HG02588 (cell line): Measurements from ENCODE around the gene WDR54.
"Not testable (repeated sequence)": the region's sequence is repeated elsewhere in the genome, so short reads cannot be mapped to it uniquely, and the experiment has no call there.

ENCODE experiments used
- ATAC-seq: cut with Tn5 transposase; IDR thresholded peaks from one replicate; pipeline ENCODE4 v1.9.1; 2021; ENCODE audit warnings: mild to moderate bottlenecking, moderate library complexity; ENCODE audit not compliant: unreplicated experiment

WDR54 gene

DNA sequence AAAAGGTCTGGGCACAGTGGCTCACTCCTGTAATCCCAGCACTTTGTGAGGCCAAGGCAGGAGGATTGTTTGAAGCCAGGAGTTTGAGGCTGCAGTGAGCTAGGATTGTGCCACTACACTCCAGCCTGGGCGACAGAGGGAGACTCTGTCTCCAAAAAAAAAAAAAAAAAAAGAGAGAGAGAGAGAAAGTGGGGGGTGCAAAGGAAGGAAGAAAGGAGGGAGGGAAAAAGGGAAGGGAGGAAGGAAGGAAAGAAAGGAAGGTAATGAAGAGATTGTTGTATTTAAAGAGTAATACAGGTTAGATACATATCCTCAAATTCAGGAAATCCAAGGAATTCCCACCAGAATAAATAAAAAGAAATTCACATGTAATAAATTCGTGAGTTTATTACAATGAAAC, 19.6 kb upstream of the WDR54 start:
- ATAC-seq = no peak

DNA sequence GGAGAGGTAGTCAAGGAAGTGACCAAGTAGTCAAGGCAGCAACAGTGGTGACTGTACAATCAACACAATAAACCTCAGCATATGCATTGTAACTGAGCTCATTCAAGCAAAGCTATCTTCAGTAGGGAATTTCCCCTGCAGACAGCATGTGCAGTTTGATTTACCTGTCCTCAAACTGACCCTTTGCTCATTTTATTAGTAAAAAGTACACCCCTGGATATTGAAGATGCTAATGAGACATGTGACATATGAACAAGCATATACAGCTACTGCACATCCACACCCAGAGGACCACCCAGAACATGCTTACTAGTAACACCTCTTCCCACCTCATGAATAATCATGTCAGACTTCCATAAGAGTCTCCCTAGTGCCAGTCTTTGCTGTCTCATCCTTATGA, 15.5 kb upstream of the WDR54 start:
- no peak for ATAC-seq

DNA sequence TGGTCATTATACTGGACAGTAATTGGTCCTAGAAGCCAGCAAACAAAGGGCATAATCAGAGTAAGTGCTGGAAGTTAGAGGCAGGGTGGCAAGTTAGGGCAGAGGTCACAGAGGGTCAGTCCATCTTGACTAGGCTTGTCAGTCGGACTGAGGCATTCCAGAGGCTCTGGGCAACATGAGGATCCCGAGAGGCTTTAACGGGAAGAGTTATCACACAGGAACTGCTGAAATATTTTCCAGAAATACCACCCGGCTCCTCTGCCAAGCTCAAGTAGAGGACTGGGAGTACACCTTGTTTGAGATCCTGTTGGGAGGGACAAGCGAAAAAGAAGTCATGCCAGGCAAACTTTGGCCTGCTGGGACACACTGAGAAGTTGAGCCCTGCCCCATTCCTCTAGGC, 13.8 kb upstream of the WDR54 start:
- ATAC-seq = no peak

DNA sequence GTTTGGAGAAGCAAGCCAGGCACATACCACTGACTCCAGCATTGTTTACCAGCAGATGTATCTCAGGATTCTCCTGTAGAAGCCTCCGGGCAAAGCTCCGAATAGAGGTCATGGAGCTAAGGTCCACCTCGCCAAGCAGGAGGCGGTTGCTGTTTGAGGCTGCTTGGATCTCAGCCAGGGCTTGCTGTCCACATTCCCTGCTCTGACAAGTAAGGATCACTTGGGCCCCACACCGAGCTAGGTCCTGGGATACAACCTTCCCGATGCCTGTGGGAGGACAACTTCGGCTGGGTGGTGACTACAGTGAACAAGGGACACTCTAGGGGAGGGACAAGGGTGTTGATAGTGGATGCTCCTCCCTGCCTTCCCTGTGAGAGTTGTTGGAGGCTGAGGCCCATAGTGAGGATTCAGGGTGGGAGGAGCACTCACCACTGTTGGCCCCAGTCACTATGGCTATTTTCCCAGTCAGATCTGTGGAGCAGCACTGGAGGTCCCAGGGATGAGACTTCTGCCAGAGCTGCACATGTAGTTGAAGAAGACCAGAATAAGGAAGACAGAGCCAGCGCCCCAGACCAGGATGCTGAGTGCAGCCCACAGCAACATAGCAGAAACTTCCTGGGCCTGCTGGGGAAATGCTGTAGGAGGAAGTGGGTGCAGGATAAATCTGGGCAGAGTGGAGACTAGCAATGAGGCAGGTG, 8.4 kb upstream of the WDR54 start:
- no peak for ATAC-seq

DNA sequence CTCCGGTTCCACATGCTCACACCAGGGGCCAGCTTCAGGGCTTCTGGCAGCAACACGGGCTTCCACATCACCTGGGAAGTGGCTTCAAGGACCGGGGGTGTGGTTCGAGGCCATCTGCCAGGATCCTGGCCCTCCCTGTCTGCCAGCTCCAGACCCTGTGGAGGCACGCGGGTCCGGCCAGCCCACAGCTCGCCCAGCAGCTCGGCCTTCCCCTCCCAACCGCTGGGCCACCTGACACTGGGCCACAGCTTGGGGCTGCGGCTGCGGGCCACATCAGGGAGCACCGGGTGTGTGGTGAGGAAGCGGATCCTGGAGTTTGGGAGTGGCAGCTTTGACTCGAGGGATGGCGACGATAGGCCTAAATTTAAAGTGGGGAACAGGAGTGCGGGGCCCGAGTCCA, 7.1 kb upstream of the WDR54 start:
- ATAC-seq = no peak

DNA sequence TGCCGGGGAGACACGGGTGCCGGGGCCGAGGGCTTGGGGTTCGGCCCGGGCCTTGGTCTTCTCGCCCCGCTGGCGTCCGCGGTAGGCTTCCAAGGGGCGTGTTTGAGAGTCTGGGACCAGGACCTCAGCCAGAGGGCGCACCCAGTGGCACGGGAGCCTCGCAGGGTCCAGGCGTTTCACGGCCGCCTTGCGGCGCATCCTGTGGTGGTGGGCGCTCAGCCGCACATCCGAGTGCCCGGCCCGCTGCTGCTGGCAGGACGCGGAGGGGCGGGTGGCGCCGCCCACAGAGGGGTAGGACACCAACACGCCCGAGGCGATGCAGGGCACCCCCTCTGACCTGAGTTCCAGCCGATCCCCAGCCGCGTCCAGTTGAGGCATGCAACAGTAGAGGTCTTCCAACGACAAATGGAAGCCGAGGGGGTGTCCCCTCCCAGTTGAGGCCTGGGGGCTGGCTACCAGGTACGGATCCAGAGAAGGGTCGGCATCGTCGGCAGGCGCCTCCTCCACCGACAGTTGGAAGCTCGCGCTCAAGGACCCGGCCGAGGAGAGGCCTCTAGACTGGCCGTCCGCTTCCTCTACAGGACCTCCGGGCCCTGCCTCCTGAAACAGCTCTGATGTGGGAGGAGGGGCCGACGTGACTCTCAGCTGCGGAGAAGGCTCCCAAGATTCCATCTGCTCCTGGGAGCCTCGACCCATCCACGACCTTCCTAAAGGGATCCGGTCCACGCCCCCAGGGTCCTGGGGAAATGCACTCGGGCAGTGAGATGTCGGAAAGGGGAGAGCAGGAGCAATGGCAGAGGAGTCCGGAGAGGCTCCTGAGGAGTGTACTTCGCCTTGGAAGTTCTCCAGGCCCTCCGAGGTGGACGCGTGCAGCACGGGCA, 6.4 kb upstream of the WDR54 start:
- ATAC-seq = peak; percentile 50

DNA sequence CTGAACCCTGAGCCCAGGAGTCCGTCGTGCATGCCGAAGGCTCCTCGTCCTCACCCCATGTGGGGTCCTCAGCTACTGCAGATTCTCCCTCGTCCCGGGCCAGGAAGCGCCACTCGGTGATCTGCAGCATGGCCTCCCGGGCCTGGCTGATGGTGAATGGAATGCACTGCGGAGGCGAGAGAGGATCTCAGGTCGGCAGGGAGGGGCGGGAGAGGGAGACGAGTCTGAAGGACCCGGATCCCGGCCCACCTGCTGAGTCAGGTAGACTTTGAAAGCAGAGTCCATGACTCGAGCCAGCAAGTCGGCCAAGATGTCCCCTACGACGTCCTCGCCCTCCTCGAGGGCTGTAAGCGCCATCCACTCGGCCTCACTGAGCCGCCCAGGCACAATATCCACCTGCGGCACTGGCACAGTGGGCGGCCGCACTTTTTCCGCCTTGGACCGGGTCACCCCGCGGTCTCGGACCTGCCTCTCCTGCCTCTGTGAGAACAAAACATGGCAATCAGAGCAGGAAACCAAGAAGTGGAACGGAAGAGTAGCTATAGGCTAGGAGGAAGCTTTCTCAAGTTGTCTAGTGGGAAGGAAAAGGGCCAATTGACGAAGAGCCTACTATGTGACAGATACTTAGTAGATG, 5.7 kb upstream of the WDR54 start:
- ATAC-seq = no peak

DNA sequence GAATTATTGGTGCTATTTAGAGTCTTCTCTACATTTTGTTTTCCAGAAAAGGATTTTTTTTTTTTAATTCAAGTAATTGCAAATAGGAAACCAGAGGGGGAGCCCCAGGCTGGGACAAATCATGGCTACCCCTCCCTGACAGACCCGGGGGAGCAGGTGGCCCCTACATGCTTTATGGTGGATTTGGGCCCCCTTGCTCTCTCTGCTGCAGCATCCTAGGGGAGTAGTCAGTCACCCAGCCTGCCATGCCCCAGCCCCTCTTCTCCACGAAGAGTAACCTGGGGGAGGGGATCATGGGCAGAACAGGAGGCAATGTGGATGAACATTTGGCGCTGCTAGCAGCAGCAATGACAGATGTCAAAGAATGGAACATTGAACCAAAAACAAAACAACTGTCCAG, 4.8 kb upstream of the WDR54 start:
- no peak for ATAC-seq

DNA sequence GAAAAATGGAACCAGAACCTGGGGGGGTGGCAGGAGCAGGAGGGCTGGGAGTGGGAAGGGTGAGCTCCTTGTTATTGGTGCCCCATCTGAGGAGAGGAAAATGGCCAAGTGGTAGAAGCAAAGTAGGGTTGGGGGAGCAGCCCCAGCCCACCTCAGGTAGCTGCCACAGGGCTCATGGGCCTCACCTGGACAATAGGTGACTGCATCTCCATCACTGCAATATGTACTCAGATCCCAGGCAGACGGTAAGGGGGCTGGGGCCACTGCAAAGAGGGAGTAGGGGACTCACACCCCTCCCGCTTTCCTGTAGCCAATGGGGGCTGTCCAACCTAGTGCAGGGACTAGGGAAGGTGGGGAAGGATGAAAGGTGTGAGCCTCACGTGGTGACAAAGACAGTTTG, 4.3 kb upstream of the WDR54 start:
- ATAC-seq = no peak

DNA sequence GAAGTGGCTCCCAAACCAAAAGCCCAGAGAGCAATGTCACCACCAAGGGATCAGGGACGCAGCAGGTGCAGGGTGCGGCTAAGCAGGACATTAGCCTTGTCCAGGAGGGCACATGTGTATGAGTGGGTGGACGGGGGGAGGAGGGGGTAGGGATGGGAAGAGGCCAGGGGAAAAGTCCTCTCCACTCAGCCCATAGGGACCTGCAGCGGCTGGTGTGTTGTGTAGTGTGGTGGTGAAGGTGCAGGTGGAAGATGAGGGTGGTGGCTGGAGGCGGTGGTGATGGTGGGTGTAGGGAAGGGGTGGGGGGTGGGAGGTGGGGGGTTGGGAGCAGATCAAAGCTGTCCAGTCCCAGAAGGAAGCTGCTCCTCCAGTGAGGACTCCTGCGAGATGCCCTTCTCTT, 3.8 kb upstream of the WDR54 start:
- no peak for ATAC-seq

DNA sequence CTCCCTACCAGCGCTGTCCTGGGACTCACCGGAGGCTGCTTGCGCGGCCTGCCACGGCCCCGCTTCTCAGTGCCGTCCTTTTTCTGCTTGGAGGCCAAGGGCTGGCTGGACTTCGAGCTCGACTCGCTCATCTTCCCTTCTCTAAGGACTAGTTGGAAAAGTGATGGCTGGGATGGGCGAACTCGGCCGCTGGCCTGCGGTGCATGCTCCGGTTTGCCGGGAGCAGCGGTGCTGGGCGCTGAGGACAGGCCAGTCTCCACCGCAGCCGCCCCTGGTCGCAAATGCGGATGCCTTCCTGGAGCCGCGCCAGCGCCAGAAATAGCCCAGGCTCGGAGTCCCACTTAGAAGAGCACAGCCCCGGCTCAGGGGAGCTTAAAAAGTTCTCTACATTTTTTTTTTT, 3.2 kb upstream of the WDR54 start:
- no peak for ATAC-seq

DNA sequence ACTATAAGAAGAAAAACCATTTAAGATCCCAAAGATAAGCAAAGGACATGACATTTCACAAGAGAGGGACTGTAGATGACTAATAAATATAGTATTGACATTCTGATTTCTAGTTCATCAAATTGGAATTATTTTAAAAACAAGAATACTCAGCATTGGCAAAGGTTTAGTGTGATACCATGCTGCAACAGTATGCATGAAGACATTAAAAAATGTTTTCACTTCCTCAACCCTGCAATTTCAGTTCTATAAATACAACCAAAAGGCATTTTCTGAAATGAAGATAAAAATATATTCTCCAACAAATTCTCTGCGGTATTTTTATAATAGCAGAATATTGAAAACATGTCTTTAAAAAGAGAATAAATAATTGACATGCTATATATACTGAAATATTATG, 2.2 kb upstream of the WDR54 start:
- no peak for ATAC-seq

DNA sequence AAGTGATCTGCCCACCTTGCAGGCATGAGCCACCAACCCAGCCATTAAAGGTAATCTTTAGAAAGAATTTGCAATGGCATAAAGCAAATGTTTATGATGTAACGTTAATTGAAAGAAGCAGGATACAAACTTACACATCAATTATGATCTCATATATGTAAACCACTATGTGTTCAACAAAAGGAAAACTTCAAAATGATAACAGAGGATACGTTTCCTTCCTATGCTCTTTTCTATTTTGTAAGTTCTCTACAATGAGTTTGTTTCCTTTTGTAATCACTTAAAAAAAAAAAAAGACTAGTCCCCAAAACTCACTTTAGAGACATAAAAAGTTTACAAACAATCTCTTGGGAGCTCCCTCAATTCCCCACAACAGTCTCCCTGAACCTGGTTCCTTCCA, 1.5 kb upstream of the WDR54 start:
- ATAC-seq = no peak

DNA sequence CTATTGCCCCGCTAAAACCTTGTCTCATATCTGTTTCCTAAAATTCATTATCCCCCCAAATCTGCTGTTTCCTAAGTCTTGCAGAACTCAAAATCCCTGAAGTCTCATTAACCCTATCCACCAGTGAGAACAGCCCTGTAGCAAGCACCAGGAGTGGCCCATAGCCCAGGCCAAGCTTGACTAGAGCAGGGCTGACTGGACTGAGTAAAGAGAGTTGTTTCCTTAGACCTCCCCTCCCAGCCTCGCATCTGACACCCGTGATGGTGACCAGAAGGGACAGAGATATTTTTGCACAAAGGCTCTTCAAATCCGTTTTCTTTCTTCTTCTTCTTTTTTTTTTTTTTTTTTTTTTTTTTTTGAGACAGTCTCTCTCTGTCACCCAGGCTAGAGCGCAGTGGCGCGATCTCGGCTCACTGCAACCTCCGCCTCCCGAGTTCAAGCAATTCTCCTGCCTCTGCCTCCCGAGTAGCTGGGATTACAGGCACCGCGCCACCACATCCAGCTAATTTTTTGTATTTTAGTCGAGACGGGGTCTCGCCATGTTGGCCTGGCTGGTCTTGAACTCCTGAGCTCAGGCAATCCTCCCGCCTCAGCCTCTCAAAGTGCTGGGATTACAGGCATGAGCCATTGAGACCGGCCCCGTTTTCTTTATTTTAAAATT, 957 bp upstream of the WDR54 start:
- not testable (repeated sequence) for ATAC-seq

DNA sequence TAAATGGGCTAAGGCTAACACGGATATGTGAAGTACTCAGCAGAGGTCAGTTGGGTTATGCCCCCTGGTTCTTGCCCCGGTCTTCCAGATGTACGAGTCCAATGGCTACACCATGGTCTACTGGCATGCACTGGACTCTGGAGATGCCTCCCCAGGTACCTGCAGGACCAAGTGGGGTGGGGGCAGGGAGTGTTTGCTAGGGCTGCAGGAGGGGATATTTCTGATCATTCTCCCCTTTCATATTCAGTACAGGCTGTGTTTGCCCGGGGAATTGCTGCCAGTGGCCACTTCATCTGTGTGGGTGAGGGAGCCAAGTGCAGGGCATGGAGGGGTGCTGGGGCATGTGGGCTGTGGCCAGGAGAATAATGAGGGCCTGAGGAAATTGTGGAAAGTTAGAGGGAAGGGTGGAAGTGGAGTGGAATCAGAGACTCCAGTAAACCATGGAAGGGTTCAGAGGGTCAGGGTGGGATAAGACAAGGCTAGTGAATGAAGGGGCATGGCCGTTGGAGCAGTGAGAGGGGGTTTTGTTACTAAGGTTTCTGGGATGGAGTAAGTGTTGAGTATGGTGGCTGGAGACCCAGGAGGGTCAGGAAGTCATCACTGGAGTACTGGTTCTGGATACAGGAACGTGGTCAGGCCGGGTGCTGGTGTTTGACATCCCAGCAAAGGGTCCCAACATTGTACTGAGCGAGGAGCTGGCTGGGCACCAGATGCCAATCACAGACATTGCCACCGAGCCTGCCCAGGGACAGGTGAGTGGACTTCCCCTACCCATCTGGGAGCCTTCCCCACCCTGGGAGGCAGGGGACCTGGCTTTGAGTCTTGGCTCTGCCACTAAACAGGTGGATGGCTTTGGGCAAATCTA, 1.9 kb downstream of the WDR54 start:
- ATAC-seq = no peak

DNA sequence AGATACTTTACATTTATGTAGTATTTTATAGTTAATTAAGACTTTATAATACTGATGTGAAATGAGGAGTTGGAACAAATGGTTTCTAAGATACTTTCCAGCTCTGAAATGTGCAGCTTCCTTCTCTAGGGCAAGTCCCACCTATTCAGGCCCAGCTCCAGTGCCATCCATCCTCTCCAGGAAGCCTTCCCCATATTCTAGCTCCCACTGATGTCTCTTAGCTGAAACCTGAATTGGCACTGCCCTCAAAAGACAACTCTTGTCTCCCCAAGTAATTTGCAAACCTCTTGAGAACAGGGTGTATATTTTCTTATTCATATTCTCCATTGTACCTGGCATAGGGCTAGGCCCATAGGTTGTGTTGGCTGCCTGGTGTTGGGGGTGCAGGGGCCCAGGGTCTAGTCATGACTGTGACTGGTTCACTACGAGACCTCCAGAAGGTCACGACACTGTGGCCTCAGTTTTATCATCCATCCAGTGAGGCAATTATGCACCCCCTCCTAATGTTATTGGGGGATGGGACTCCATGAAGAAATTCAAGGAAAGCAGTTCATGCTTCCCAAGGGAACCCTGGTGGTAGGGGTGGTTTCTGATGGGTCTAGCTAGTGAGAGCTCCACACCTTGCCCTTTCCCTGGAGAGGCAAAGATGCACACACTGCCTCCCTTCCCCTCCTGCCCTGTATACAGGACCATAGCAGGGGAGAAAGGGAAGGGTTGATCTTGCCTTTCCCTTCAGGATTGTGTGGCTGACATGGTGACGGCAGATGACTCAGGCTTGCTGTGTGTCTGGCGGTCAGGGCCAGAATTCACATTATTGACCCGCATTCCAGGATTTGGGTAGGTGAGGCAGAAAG, 2.8 kb downstream of the WDR54 start:
- no peak for ATAC-seq

DNA sequence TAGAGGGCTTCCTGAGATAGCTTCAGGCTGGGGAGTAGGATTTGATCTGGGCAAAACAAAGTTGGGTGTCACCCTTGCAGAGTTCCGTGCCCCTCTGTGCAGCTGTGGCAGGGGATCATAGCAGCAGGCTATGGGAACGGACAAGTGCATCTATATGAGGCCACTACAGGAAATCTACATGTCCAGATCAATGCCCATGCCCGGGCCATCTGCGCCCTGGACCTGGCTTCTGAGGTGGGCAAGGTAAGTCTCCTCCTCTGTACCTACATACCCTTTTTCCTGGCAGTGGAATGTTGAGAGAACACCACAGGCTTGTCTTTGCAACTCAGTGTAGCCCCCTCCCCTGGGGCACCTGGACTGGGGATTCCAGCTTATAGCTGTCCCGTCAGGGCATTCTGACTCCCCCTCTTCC, 3.5 kb downstream of the WDR54 start:
- ATAC-seq = no peak

DNA sequence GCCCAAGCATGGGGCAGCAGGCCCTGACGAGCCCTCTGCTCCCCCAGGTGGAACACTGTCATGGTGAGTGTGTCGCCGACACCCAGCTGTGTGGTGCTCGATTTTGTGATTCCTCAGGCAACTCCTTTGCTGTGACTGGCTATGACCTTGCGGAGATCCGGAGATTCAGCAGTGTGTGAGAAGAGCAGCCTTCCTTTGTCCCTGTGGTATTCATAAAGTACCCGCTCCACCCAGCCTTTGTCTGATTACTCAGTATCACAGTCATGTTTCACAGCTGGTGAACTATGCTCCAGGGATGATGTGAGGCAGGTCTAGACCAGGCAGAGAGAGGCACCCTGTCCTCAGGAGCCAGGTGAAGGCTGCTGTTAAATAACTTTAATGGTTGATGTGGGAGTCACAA, 4.0 kb downstream of the WDR54 start:
- ATAC-seq = no peak

DNA sequence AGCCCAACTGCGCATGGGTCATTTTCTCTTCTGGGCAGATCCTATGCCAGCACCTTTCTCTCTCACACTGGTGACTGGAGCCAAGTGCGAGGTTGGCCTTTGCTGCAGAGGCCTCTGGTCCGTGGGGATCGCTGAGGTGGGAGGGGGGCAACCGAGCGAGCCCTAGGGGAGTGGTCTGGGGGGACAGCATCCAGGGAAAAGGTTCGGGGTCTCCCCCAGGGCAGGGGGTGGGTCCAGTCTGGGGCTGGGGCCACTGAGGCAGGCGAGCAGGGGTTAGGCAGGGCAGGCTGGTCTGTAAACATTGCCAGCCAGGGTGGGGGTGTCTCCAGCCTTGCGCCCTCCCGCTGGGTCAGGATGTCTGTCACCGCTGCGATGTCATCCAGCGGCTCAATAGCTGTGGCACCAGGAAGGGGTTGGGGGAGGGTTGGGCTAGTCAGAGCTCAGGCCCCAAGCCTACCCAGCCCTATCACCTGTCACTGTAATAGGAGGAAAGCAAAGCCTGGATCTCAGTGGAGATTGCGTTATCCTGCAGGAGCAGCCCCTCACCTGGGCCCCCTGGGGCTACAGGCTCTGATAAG, 4.7 kb downstream of the WDR54 start:
- no peak for ATAC-seq
